Peyer's patch (tissue), 4 donors: ENCODE data around the gene RPS23.

Experiments
- CTCF ChIP-seq, 6 experiments: fragments of 450-650 bp in 4 of 6; fragments of 200-600 bp in 2 of 6; sonication (generic) in 1 of 6; IDR thresholded peaks; one replicate each; pipeline ENCODE4 v1.5.1; 2017 to 2019; ENCODE audit warnings: antibody characterized with exemption in 6 of 6, mild to moderate bottlenecking in 3 of 6, moderate library complexity in 1 of 6
- POLR2A ChIP-seq, 2 donors: fragments of 450-650 bp; IDR thresholded peaks; one replicate each; pipeline ENCODE4 v1.5.1; 2017; ENCODE audit warnings: antibody characterized with exemption in 2 of 2, mild to moderate bottlenecking in 2 of 2, moderate library complexity in 2 of 2

GRCh38 chr5:82301190-82301589, 23.0 kb upstream of the RPS23 start:
- TF ChIP-seq CTCF (IDR thresholded peaks at IDR 0.05) (no peak), POLR2A (IDR thresholded peaks at IDR 0.05) (no peak)
